Naive thymus-derived CD8-positive, alpha-beta T cell (primary cell): ENCODE measurements around the gene OR52W1. TPM values are rescaled to one million over a fixed set of nuclear protein-coding genes. Genes with fewer than 3 reads are reported as not detected.
"Not testable (repeated sequence)": the region's sequence is repeated elsewhere in the genome, so short reads cannot be mapped to it uniquely, and the experiment has no call there.

Experiments
- ATAC-seq, 2 donors: fragments of 150-1000 bp; cut with Tn5 transposase in 1 of 2; sonication (Bioruptor Pico), chemical (Tn5 transposase) in 1 of 2; 1 replicate in 1 of 2; 2 replicates in 1 of 2; pipeline ENCODE4 v1.10.0; 2021; ENCODE audit warnings: mild to moderate bottlenecking in 2 of 2, moderate library complexity in 2 of 2
- POLR2A ChIA-PET: fragments of 350-600 bp; sonication (Branson Sonifier 250); formaldehyde crosslinking; loops from one replicate; lab custom pipeline; 2021; ENCODE audit warnings: antibody characterized with exemption; lab: Charles Lee
- DNase-seq, 10 donors: peaks; one replicate each; pipeline versions ENCODE4 v3.0.0 to v3.0.0-alpha.2; 2020 to 2022
- H3K27ac Mint-ChIP-seq, 10 donors: one replicate each; pipeline ENCODE4 v1.8.0; 2020 to 2022; ENCODE audit warnings: mild to moderate bottlenecking in 10 of 10, mixed read lengths in 10 of 10, moderate library complexity in 4 of 10, inconsistent platforms in 1 of 10
- H3K27me3 Mint-ChIP-seq, 5 donors: one replicate each; pipeline ENCODE4 v1.8.0; 2021 to 2022; ENCODE audit warnings: mixed read lengths in 5 of 5
- H3K36me3 Mint-ChIP-seq, 3 donors: one replicate each; pipeline ENCODE4 v1.8.0; 2020 to 2022; ENCODE audit warnings: mixed read lengths in 3 of 3, mild to moderate bottlenecking in 2 of 3, inconsistent platforms in 1 of 3
- H3K4me1 Mint-ChIP-seq, 4 donors: one replicate each; pipeline ENCODE4 v1.8.0; 2021 to 2022; ENCODE audit warnings: mixed read lengths in 4 of 4
- H3K4me3 Mint-ChIP-seq, 10 donors: one replicate each; pipeline ENCODE4 v1.8.0; 2020 to 2022; ENCODE audit warnings: mild to moderate bottlenecking in 10 of 10, mixed read lengths in 10 of 10, moderate library complexity in 6 of 10, inconsistent platforms in 1 of 10
- H3K9me3 Mint-ChIP-seq, 9 donors: one replicate each; pipeline ENCODE4 v1.8.0; 2020 to 2022; ENCODE audit warnings: mixed read lengths in 9 of 9, mild to moderate bottlenecking in 3 of 9, inconsistent platforms in 1 of 9, moderate library complexity in 1 of 9
- polyA plus RNA-seq, 3 donors: library from polyadenylated mRNA; unstranded; fragments of 300-500 nt; fragmentation: Illumina TruSeq; gene quantifications; one replicate each; pipeline ENCODE4 v1.2.3, GENCODE V29; 2021
- total RNA-seq, 8 experiments: library from RNA in 2 of 8; stranded (reverse) in 2 of 8; gene quantifications; one replicate each; pipeline ENCODE4 v1.2.3 and lab custom pipeline; 2021 to 2026

The OR52W1 gene
- total and polyA plus RNA-seq, 5 experiments from 2014 or later: not detected

DNA sequence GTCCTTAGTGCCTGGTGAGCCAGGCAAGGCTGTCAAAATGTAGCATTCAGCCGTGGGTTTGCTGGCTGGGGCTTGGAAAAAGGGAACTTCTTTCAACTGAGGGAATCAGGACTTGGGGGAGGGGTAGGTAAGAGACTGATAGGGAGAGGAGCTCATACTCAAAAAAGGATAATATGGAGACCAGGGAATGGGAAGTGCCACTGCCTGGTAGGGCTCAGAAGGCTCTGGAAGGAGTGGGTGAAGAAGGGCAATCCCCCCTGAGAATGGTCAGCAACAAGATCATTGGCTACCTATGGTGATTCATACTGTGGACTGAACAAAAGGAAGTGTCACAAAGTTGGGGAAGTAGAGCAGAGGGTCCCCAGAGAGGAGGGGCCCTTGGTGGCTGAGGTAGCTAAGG, 41.8 kb downstream of the OR52W1 start:
- no peaks in the 10 kb centered on the region for H3K36me3 Mint-ChIP-seq
- ATAC-seq: no peak
- H3K27ac Mint-ChIP-seq: no peak overlapping the region
- POLR2A ChIA-PET: no interaction called here
- peaks cover 0 to 2% (median 0%) of the 10 kb centered on the region in 4 donors for H3K4me1 Mint-ChIP-seq
- peaks cover 7 to 21% (median 17%) of the 10 kb centered on the region in 5 donors for H3K27me3 Mint-ChIP-seq
- no peaks in the 10 kb centered on the region for H3K9me3 Mint-ChIP-seq
- DNase-seq: no peak
- H3K4me3 Mint-ChIP-seq: no peak overlapping the region

DNA sequence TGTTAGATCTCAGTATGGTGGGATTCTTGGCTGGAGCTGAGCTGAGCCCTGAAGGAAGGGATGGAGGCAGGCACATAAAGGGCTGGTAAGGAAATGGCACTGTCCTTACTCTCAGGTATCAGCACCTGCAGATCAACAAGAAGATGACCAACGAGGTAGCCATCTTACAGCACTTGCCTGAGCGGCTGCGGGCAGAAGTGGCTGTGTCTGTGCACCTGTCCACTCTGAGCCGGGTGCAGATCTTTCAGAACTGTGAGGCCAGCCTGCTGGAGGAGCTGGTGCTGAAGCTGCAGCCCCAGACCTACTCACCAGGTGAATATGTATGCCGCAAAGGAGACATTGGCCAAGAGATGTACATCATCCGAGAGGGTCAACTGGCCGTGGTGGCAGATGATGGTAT, 42.3 kb downstream of the OR52W1 start:
- H3K4me1 Mint-ChIP-seq: peaks cover 0 to 2% (median 0%) of the 10 kb centered on the region in 4 donors
- POLR2A ChIA-PET: no interaction called here
- no peak overlapping the region for H3K4me3 Mint-ChIP-seq
- no peaks in the 10 kb centered on the region for H3K9me3 Mint-ChIP-seq
- no peak overlapping the region for H3K27ac Mint-ChIP-seq
- H3K36me3 Mint-ChIP-seq: no peaks in the 10 kb centered on the region
- ATAC-seq (no peak), DNase-seq (no peak)
- peaks cover 7 to 21% (median 17%) of the 10 kb centered on the region in 5 donors for H3K27me3 Mint-ChIP-seq

DNA sequence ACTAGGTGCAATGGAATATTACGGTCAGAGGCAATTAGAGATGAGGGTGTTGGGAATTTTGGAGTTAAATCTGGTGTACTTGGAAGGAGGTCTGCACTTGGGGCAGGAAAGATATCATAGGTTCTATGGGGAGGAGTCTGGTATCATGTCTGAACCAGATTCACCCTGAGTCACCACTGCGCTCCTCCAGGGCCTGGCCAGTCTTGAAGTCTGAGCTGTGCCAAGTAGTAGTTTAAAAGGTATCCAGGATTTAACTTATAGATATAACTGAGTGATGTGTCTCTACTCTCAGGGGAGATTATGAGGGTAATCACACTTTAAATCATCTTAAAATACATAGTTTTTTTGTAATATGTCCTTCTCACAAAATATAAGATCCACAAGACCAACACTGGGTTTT, 46.5 kb downstream of the OR52W1 start:
- Mint-ChIP-seq H3K9me3 (no peaks in the 10 kb centered on the region), H3K27ac (no peak overlapping the region), H3K4me3 (no peak overlapping the region), H3K27me3 (peaks cover 7 to 18% (median 15%) of the 10 kb centered on the region in 5 donors), H3K36me3 (no peaks in the 10 kb centered on the region), H3K4me1 (peaks cover 0 to 2% (median 0%) of the 10 kb centered on the region in 4 donors)
- ATAC-seq (no peak), DNase-seq (no peak)
- POLR2A ChIA-PET: no interaction called here

DNA sequence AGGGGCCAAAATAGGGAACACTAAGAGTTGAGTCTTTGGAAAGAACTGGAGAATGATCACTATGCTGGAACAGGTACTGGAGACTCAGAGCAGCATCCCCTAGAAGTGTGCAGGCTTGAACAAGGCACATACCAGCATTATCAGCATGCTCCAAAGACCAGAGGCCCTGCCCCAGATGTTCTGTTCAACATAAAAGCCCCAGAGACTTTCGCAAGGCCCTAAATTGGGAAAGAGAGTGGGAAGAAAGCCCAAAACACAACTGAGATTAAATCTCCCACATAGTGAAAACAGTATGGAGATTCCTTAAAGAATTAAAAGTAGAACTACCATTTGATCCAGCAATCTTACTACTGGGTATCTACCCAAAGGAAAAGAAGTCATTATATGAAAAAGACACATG, 49.2 kb downstream of the OR52W1 start:
- no peak overlapping the region for H3K4me3 Mint-ChIP-seq

DNA sequence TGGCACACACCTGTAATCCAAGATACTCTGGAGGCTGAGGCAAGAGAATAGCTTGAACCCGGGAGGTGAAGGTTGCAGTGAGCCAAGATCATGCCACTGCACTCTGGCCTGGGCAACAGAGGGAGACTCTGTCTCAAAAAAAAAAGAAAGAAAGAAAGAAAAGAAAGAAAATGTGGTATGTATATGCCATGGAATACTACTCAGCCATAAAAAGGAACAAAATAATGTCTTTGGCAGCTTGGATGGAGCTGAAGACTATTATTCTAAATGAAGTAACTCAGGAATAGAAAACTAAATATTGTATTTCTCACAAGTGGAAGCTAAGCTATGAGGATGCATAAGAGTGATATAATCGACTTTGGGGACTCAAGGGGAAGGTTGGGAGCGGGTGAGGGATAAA, 49.9 kb downstream of the OR52W1 start:
- ATAC-seq, DNase-seq, H3K36me3 Mint-ChIP-seq, POLR2A ChIA-PET, H3K9me3 Mint-ChIP-seq, H3K4me1 Mint-ChIP-seq, H3K4me3 Mint-ChIP-seq, H3K27ac Mint-ChIP-seq, H3K27me3 Mint-ChIP-seq: not testable (repeated sequence)

More for the DNA sequence above, 49.2 kb downstream of the OR52W1 start:
- peaks cover 3 to 10% (median 6%) of the 10 kb centered on the region in 5 donors for H3K27me3 Mint-ChIP-seq
- no peaks in the 10 kb centered on the region for H3K4me1 Mint-ChIP-seq
- DNase-seq (no peak), ATAC-seq (no peak)
- POLR2A ChIA-PET: no interaction called here
- H3K36me3 Mint-ChIP-seq: no peaks in the 10 kb centered on the region
- H3K27ac Mint-ChIP-seq: no peak overlapping the region
- H3K9me3 Mint-ChIP-seq: no peaks in the 10 kb centered on the region

Other genes starting within 250 kb of the OR52W1 start
- not detected for gene OR56A5, start 230.7 kb upstream of the OR52W1 start, total RNA-seq
- not detected for gene OR56A5, start 230.7 kb upstream of the OR52W1 start, polyA plus RNA-seq
- gene OR52L1, start 212.2 kb upstream of the OR52W1 start, total RNA-seq: not detected
- gene OR52L1, start 212.2 kb upstream of the OR52W1 start, polyA plus RNA-seq: not detected
- gene OR56A4, start 192.3 kb upstream of the OR52W1 start, total RNA-seq: under 1 TPM in 1 of 2 experiments, not detected in 1; 0.10 TPM
- gene OR56A4, start 192.3 kb upstream of the OR52W1 start, polyA plus RNA-seq: not detected
- not detected for gene OR56A1, start 168.5 kb upstream of the OR52W1 start, total RNA-seq
- not detected for gene OR56A1, start 168.5 kb upstream of the OR52W1 start, polyA plus RNA-seq
- not detected for gene OR56B4, start 91.5 kb upstream of the OR52W1 start, total RNA-seq
- under 1 TPM in 1 of 3 donors, not detected in 2; 0.19 TPM for gene OR56B4, start 91.5 kb upstream of the OR52W1 start, polyA plus RNA-seq
- not detected for gene OR52B2, start 28.9 kb upstream of the OR52W1 start, total RNA-seq
- gene OR52B2, start 28.9 kb upstream of the OR52W1 start, polyA plus RNA-seq: not detected
- not detected for gene C11orf42, start 6.3 kb downstream of the OR52W1 start, total RNA-seq
- gene C11orf42, start 6.3 kb downstream of the OR52W1 start, polyA plus RNA-seq: not detected
- 10 to 100 TPM; 46.7 to 48.5 TPM for gene FHIP1B, start 35.4 kb downstream of the OR52W1 start, total RNA-seq
- gene FHIP1B, start 35.4 kb downstream of the OR52W1 start, polyA plus RNA-seq: 10 to 100 TPM in 2 of 3 donors, 1 to 10 TPM in 1; 9.3 to 14.9 (median 11.4) TPM
- 1 to 10 TPM in 1 of 2 experiments, under 1 TPM in 1; 0.70 to 1.2 TPM for gene CNGA4, start 39.9 kb downstream of the OR52W1 start, total RNA-seq
- gene CNGA4, start 39.9 kb downstream of the OR52W1 start, polyA plus RNA-seq: under 1 TPM in 2 of 3 donors, not detected in 1; 0.13 to 0.33 TPM
- gene CCKBR, start 60.6 kb downstream of the OR52W1 start, total RNA-seq: not detected
- not detected for gene CCKBR, start 60.6 kb downstream of the OR52W1 start, polyA plus RNA-seq
- gene CAVIN3, start 121.3 kb downstream of the OR52W1 start, total RNA-seq: not detected
- gene CAVIN3, start 121.3 kb downstream of the OR52W1 start, polyA plus RNA-seq: not detected
- 10 to 100 TPM; 54.8 to 62.0 TPM for gene SMPD1, start 191.2 kb downstream of the OR52W1 start, total RNA-seq
- gene SMPD1, start 191.2 kb downstream of the OR52W1 start, polyA plus RNA-seq: 10 to 100 TPM; 22.4 to 32.6 (median 31.7) TPM
- 100 to 1,000 TPM; 135 to 141 TPM for gene APBB1, start 219.9 kb downstream of the OR52W1 start, total RNA-seq
- gene APBB1, start 219.9 kb downstream of the OR52W1 start, polyA plus RNA-seq: 100 to 1,000 TPM; 115 to 196 (median 146) TPM
- gene HPX, start 241.8 kb downstream of the OR52W1 start, total RNA-seq: 1 to 10 TPM; 1.6 to 1.7 TPM
- gene HPX, start 241.8 kb downstream of the OR52W1 start, polyA plus RNA-seq: not detected